HG02610 (cell line): ENCODE results near the gene ADRB2.
A peak's percentile ranks its signal among the peaks of the same experiment; 100 is the strongest.

Experiments used
- ATAC-seq: cut with Tn5 transposase; IDR thresholded peaks from one replicate; pipeline ENCODE4 v1.9.1; 2021; ENCODE audit warnings: mild to moderate bottlenecking, moderate library complexity; ENCODE audit not compliant: unreplicated experiment

Gene ADRB2

DNA sequence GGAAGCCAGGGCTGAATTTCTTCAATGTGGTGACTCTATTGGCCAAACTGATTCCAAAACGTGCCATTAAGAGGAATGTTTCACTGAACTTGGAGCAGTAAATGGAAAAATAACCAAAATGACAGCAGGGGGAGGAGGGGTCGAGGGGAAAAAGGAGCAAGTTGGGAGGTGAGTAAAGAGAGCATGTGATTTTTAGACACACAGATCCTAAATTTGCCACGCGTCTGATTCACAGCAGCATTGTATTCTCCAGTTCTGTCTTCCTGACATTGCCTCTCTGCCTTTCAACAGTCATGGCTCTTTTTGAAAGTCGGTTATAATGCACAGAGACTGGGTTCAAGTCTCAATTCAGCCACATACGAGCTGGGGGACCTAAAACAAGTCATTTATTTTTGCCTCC lies 22.0 kb upstream of the ADRB2 start:
- no peak for ATAC-seq

DNA sequence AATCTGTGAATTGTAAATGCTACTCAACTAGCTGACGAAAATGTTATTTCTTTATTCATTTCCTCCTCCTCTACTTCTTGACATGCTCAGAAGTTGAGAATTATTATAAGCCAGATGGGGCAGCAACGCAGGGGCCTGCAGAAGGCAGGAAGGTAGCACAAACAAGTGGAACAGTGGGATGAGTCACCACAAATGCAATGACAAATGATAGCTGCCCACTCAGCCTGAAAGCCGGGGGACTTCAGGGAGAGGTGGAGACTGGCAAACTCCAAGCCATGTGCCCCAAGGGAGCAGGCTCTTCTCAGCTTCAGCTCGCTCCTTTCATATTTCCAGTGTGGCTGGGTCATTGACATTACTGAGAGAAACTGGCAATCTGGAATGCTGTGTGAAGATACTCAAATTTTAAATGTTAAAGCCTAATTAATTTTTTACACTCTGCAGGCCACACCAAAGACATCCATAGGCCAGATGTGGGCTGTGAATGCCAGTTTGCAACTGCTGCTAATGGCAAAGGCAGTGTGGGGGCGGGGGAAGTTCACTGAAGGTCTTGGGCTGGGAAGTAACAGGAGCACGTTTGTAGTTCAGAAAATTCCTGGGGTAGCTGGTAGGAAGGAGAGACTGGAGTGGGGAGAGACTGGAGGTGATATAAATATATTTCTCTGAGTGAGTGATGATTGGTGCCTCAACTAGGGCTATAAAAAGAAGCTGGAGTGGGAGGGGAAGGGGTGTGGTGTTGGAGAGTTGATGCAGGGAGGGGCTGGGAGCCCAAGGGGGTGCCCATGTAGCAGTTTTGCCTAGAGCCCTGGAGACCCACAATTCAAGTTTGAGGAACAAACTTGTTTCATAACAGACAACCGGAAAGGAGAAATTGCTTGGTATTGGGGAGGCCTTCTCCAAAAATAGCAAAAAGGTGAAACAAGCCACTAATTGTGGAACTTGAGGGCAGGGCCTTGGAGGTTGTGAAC lies 20.8 kb upstream of the ADRB2 start:
- ATAC-seq, result peak; percentile 48

DNA sequence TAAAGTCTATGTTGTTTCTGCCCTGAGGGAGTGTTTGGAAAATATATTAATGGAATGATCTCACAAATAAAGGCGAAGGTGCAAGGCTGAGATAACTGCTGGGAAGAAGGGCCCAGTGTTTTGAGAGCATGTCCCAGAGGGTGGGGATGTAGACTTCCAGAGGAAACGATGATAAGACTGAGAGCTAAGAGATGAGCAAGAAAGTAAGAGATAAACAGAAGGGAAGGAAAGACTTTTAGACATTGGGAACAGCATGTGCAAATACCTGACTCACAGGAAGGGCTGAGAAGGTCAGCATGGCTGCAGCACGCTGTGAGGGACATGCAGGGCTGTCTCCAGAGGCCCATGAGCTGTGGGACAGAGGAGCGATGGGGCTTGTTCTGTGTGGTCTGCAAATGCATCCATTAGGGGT lies 19.9 kb upstream of the ADRB2 start:
- no peak for ATAC-seq

DNA sequence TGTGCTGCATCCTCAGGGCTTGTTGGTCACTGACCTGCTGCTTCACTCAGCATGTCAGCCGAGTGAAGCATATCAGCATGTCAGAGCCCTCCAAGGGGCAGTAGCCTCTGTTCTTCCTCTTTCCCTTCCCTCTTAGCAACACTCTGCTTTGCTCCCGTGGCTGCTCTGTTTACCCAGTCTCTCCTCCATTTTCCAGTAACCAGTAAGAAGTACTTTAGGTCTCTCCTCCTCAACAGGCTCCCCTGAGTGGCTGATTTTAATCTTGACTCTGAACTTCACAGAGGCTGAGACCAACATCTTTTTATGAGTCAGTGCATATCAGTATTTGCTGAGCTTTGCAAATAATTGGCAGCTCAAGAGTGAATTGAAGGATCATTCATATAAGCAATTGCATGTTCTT lies 18.6 kb upstream of the ADRB2 start:
- ATAC-seq, result no peak

DNA sequence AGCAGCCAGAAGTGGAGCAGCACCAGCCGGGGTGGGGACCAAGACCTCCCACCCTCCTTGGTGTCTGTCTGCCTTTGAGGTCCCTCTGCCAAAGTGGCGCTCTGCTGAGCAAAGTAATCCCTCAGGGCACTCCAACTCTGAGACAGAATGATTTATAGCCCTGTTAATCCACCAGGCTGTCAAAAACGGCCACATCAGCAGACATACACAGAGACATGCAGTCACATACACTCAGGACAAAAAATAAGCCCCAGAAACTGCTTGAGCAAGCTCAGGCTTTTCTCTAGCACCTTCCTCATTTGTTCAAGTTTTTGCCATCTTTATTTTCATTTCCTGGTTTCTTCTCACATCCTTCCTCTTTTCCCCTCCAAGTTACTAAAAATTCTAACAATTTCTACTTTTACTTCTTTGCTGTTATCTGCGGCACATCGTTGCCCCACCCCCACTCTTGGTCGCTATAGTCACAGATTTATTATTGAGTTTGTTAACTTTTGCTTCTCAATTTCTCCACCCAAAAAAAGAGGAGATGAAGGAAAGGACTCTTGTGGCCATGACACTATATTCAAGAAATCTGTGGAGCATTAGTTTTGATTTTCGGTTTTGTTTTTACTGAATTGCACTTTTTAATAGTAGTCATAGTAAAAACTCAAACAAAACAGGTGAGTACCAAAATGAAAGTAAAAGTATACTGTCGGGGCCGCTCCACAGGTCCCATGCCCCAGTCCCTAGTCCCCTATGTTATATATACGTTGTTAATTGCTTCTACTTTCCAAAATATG lies 17.4 kb upstream of the ADRB2 start:
- ATAC-seq, result peak; percentile 65

DNA sequence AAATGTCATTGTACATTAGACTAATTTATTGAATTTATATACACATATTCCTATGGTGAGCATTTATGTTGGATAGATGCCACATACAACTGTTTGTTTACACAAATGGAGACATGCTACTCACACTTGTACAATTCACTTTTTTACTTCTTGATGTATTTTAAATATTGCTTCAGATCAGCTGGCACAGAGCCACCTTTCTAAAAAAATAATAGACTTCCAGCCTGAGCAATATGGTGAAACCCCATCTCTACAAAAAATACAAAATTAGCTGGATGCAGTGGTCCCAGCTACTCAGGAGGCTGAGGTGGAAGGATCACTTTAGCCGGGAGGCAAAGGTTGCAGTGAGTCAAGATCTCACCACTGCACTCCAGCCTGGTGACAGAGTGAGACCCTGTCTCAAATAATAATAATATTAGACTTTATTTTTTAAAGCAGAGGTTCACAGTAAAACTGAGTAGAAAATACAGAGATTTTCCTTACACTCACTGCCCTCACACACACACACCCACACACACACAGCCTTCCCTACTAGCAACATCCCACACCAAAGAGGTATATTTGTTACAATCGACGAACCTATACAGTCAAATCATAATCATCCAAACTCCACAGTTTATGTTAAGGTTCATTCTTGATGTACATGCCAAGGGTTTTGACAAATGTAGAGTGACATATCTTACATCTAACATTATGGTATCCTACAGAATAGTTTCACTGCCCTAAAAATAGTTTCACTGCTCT lies 16.5 kb upstream of the ADRB2 start:
- no peak for ATAC-seq

DNA sequence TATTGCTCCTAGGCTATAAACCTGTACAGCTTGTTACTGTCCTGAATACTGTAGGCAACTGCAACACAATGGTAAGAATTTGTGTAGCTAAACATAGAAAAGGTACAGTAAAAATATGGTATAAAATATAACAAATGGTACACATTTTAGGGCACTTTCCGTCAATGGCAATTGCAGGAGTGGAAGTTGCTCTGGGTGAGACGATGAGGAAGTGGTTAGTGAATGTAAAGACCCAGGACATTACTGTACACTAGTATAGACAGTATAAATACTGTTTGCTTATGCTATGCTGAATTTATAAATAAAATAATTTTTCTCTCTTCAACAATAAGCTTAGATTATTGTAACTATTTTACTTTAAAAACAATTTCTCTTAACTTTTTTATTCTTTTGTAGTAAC lies 15.6 kb upstream of the ADRB2 start:
- peak; percentile 24 for ATAC-seq

DNA sequence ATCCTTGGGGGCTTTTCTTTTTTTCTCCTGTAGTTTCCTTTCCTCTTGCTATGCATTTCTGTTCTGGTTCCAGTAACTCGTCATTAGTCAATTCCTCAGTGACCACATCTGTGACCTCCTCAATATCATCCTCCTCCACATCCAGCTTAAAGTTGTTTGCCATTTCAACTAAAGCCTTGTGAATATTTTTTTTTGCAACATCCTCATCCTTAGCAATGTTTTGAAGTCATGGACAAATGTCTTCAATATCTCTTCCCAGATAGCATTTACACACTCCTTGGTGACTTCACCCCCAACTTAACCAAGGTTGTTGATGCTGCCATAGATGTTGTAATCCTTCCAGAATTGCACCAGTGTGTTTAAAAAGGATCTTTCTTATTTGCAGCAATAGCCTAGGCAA lies 14.7 kb upstream of the ADRB2 start:
- no peak for ATAC-seq

DNA sequence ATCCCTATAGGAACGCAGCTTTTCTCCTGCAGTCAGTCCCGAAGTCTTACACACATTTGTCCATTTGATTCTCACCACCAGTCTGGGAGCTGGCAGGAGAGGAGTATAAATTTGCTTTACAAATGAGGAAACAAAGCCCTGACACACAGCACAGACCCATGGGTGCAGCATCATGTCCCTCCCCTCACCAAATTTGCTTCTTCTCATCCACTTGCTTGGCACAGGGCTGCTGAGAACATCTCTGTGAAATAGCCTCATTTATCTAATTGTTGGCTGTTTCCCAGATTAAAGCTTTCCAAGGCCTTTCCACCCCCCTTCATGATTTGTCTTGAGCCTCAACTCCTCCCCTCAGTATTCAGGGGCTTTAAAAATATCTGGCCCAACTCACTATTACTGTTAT lies 11.3 kb upstream of the ADRB2 start:
- no peak for ATAC-seq

DNA sequence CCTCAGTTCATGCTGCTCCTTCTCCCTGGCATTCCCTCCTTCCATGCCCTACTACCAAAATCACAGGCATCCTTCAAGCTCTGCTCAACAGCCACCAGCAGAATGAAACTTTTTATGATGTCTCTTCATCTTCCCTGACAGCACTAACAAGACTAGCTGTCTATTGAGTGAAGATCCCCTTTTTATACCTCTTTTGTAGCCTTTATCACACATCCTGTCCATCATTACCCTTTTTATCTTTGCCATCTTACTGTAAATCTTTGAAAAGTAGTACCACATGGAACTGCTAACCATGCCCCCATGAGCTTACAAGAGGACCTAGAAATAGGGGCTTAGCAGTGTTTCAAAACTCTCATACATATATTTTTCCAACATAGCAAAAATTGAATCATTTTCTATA lies 10.8 kb upstream of the ADRB2 start:
- no peak for ATAC-seq

DNA sequence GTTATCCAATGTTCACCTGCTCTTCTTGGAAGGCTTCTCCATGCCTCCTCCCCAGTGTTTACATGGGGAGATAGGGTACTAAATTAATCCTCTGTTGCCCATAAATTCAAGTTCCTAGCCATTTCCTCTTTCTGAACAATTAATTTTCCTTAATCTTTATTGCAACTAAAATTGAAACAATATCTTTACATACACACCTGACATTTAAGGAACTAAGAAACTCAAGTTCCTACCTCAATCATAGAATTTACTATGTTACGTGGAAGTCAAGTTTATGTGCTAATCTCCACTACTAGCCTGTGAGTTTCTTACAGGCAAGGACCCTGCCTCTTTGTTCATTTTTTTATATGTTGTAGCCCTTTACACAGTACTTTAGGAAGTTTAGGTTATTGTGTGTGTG lies 10.1 kb upstream of the ADRB2 start:
- no peak for ATAC-seq

DNA sequence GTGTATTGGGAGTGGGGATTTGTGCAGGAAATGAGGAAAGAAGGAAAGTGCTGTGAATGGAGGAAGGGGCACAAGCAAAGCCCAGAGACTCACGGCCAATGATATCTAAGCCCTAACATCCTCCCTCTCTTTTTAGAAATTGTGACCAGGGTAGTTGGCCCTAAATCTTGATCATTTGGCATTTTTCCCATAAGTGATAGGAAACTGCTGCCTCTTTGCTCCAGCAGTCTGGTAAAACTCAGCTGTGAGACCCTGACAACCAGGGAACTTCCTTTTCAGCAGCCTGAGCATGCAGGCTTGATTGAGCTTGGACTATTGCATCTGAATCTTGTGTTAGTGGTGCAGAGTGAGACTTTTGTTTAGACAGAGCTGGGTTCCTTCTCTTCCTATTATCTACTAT lies 9.6 kb upstream of the ADRB2 start:
- no peak for ATAC-seq

DNA sequence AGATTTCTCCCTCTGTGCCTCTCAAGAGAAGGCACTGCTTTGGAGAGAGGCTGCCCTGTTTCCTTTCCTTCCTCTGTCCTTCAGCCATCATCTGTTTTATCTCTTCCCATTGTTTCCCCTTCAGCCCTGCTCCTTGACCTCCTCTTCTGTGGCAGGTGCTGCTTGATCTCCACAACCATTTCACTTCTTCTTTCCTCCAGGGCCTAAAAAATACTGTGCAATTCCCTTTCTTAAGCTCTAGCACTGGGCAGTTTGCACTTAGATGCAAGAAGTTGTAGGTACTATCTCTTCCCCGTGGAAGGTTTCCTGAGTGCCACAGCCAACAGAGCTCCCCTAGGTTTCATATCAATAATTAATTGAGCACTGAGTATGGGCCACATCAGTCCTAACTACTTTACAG lies 8.8 kb upstream of the ADRB2 start:
- ATAC-seq, result no peak

DNA sequence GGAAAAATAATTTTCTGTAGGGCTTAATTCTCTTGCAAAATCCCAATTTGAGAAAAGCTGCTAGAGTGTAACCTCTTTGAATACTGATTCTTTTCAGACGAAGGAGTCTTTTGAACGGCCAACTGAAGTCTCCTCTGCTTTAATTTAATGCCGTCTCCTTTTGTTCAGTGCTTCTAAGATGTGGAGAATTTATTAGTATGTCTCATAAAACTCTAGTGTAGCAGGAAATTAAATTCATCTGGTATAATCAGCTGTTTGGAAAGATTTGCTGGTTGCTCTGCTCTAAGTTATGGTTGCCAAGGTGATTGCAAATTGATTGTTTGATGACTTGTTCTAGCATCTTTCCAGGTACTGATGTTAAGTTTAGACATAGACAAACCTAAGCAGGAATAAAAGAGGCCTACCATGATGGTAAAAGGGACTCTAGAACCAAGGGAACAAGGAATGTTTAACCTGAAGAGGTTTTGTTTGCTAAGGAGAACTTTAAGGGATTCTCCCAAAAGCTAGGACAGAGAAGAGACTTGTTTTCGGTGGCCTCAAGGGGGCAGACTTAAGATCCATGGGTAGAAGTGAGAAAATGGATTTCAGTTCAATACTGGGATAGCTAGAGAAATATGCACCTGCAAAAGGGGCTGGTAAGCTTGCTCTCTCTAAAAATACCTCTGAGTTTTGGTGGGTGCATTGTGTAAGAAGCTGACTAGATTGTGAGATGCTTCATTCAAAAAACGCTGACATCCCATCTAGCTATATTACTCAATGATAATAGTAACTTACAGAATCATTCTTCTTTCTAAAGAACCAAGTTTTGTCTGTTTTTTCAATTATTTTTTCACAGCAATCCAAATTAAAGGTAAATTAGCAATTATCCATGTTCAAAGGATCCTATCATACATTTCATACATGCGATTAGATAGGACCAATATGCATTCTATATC lies 5.7 kb upstream of the ADRB2 start:
- ATAC-seq, result peak; percentile 44

DNA sequence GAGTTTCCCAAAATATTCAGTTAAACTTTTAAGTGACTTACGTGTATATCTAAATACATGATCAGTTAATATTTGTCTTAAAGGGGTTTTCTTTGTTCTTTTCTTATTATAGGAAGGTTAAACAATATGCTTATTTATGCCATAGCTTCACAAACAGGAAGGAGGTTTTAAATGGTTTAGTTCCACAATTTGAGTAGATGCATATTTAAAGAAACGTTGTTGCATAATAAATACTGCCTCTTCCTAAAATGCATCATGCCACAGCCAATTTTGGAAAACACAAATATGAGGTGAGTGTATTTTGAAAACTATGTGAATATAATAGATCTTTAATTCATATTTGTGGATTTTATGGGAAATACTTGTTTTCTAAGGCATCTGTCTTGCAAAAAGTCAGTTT lies 2.5 kb upstream of the ADRB2 start:
- no peak for ATAC-seq

DNA sequence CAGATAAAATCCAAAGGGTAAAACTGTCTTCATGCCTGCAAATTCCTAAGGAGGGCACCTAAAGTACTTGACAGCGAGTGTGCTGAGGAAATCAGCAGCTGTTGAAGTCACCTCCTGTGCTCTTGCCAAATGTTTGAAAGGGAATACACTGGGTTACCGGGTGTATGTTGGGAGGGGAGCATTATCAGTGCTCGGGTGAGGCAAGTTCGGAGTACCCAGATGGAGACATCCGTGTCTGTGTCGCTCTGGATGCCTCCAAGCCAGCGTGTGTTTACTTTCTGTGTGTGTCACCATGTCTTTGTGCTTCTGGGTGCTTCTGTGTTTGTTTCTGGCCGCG lies 727 bp upstream of the ADRB2 start:
- ATAC-seq, result no peak

DNA sequence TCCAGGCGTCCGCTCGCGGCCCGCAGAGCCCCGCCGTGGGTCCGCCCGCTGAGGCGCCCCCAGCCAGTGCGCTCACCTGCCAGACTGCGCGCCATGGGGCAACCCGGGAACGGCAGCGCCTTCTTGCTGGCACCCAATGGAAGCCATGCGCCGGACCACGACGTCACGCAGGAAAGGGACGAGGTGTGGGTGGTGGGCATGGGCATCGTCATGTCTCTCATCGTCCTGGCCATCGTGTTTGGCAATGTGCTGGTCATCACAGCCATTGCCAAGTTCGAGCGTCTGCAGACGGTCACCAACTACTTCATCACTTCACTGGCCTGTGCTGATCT lies 294 bp downstream of the ADRB2 start:
- ATAC-seq, result no peak

DNA sequence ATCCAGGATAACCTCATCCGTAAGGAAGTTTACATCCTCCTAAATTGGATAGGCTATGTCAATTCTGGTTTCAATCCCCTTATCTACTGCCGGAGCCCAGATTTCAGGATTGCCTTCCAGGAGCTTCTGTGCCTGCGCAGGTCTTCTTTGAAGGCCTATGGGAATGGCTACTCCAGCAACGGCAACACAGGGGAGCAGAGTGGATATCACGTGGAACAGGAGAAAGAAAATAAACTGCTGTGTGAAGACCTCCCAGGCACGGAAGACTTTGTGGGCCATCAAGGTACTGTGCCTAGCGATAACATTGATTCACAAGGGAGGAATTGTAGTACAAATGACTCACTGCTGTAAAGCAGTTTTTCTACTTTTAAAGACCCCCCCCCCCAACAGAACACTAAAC lies 1.3 kb downstream of the ADRB2 start:
- ATAC-seq, result no peak

DNA sequence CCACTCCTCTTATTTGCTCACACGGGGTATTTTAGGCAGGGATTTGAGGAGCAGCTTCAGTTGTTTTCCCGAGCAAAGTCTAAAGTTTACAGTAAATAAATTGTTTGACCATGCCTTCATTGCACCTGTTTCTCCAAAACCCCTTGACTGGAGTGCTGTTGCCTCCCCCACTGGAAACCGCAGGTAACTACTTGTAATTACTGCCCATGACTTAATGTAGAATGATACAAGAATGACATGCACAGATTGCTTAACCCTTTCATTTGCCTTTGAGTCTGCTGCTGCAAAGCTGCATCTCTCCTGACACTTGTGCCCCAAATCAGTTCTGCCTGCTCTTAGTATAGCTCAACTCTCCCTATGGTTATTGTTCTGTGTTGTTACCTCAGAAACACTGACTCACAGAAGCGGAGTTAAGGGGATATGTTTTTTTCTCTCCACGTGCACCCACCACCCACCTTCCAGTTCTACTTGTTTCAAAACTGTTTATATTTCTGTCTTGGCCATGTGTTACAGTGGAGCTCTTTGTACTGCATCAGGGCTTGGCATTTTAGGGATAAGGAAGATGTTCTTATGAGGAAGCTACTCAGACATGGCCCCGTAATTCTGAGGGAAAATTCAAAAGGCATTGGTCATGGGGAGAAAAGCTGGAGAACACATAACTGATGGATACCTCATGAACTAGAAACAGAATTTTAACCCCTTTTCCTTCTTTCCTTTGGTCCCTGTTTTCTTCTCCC lies 2.3 kb downstream of the ADRB2 start:
- ATAC-seq, result no peak

DNA sequence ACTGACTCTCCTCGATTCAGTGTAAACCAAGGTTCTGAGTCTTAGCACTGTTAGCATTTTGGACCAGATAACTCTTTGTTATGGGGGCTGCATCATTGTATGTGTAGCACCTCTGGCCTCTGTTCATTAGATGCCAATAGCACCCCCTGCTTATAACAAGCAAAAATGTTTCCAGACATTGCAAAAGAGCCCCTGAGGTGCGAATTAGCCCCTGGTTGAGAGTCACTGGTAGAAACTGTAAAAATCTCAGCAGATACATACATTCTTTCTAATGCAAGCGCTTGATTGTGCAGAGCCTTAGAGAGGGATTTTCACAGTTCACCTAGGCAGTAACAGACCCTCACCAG lies 2.8 kb downstream of the ADRB2 start:
- no peak for ATAC-seq
